Stimulated activated CD8-positive, alpha-beta memory T cell treated with anti-CD3 and anti-CD28 coated beads, Interleukin-4, amount 100 ng/mL, for 24 hours (primary cell): Measurements from ENCODE around the gene NEAT1.
"Not testable (repeated sequence)": the region's sequence is repeated elsewhere in the genome, so short reads cannot be mapped to it uniquely, and the experiment has no call there.

Experiments
- DNase-seq: peaks from one replicate; pipeline ENCODE4 v3.0.0-alpha.2; 2020; ENCODE audit warnings: low read depth

Gene NEAT1

GRCh38 chr11:65448418-65449105, 26.0 kb downstream of the NEAT1 start:
- DNase-seq = no peak

- not testable (repeated sequence) for DNase-seq
Observed at GRCh38 chr11:65451301-65451700, 28.7 kb downstream of the NEAT1 start.

DNA sequence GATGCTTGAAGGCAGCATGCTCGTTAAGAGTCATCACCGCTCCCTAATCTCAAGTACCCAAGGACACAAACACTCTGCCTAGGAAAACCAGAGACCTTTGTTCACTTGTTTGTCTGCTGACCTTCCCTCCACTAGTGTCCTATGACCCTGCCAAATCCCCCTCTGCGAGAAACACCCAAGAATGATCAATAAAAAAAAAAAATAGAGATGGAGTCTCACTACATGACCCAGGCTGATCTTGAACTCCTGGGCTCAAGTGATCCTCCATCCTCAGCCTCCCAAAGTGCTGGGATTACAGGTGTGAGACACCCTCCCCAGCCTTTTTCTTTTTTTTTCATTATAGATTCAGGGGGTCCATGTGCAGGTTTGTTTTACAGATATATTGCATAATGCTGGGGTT, 29.7 kb downstream of the NEAT1 start:
- DNase-seq = not testable (repeated sequence)

GRCh38 chr11:65452806-65453490, 30.4 kb downstream of the NEAT1 start:
- DNase-seq = no peak

DNA sequence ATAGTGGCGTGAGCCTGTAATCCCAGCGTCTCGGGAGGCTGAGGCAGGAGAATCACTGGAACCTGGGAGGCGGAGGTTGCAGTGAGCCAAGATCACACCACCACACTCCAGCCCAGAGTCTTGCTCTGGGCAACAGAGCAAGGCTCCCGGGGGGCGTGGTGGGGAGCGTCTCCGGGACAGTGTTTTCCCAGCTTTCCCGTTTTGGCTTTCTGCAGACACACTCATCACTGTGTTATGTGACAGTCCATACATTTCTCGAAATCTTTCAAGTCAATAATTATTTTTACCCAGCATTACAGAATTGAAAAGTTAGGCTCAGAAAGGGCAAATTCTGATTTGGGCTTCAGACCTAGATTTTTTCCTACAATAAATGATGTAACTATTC, 31.7 kb downstream of the NEAT1 start:
- DNase-seq = no peak

DNA sequence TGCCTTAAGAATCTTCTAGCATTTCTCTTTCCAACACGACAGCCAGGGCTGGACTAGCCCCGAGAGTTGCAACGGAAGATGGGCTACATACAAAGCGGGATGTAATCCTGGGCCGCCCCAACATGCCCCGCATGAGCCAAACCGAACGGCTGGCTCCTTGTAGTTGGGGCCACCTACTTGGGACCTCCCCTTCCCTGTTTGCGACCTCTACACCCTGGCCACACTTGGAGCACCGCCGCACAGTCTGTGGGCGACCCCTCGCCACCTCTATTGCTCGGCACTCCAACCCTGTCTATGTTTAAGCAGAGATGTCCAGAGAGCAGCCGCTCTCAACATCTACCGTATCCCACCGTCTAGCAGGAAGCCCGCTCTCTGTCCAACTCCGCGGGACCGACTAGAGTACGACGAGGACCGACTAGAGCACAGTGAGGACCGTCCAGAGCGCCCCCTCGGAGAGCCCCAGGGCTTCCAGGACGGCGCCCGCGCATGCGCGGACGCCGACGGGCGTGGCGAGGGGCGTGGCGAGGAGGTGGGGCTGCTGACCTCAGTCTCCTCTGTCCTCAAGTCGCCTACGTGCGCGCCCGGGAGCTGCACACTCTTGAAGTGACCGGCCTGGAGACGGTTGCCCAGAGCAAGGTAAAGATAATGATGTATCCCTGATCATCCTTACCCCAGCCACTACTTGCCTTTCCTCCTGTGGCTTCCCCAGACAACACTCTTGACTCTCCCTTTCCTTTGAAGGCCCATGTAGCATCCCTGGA, 32.3 kb downstream of the NEAT1 start:
- peak; percentile 74 for DNase-seq

- DNase-seq = no peak
Observed at GRCh38 chr11:65456418-65456817, 33.8 kb downstream of the NEAT1 start.

GRCh38 chr11:65459552-65459951, 37.0 kb downstream of the NEAT1 start:
- DNase-seq = no peak

GRCh38 chr11:65465471-65465870, 42.9 kb downstream of the NEAT1 start:
- DNase-seq = not testable (repeated sequence)

GRCh38 chr11:65467306-65467705, 44.7 kb downstream of the NEAT1 start:
- DNase-seq = not testable (repeated sequence)

GRCh38 chr11:65468874-65469333, 46.3 kb downstream of the NEAT1 start:
- no peak for DNase-seq

- DNase-seq = no peak
Observed at GRCh38 chr11:65470433-65471049, 47.9 kb downstream of the NEAT1 start.

GRCh38 chr11:65471447-65471891, 48.9 kb downstream of the NEAT1 start:
- no peak for DNase-seq

GRCh38 chr11:65472588-65473277, 50.1 kb downstream of the NEAT1 start:
- DNase-seq = not testable (repeated sequence)

DNA sequence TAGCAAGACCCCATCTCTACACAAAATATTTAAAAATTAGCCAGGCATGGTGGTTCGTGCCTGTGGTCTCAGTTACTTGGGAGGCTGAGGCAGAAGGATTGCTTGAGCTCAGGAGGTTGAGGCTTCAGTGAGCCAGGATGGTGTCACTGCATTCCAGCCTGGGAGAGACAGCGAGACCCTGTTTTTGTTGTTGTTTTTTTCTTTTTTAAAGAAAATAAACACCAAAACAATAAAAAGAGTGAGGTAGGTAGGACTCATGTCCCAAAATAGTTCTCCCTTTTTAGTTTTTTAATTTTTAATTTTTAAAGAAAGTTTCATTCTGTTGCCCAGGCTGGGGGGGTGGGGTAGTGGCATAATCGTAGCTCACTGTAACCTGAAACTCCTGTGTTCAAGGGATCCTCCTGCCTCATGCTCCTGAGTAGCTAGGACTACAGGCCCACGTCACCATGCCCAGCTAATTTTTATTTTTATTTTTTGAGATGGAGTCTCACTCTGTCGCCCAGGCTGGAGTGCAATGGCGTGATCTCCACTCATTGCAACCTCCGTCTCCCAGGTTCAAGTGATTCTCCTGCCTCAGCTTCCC, 50.8 kb downstream of the NEAT1 start:
- DNase-seq = no peak

GRCh38 chr11:65474864-65475263, 52.3 kb downstream of the NEAT1 start:
- no peak for DNase-seq

- DNase-seq = no peak
Observed at GRCh38 chr11:65476632-65477148, 54.1 kb downstream of the NEAT1 start.

DNA sequence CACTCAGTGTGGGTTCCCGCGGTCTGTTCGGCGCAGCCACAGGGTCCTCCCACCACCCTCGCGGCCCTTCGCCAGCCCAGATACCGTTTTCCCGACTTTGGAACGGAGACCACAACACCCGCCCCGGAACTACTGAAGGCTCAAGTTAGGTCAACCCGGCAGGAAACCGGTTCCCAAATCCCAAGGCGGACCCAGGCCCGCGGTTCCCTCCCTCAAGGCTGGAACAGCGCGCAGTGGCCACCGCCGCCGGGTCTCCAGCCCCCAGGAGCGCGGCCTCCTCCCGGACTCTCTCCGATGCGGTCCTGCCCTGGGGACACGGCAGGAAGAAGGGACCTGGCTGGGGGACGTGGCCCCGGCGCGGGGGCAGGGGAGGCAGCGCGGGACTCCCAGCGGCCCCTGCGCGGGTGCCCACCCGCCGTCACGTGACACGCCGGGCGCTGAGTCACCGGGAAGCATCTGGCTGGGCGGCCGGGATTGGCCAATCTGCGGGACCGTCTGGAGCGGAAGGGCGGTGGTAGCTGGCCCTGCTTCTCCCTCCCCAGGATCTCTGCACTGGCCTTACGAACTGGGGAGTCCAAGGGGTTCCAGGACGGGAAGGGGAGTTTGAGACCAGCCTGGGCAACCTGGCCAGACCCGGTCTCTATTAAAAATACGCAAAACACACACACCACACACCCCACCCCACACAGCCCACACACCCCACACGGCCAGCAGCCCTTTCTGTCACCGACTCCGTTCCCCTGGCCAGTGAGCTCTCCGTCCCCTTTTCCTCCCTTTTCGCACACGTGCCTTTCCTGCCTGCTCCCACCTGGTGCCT, 54.8 kb downstream of the NEAT1 start:
- peak; percentile 93 for DNase-seq

- no peak for DNase-seq
Observed at GRCh38 chr11:65478388-65479183, 56.0 kb downstream of the NEAT1 start.
